C4-2B (cell line): ENCODE measurements around the gene ZNF609.

Experiments
- CTCF ChIP-seq: fragments of 450-650 bp; conservative IDR thresholded peaks from 2 replicates; pipeline ENCODE4 v1.5.1; 2017; ENCODE audit warnings: mild to moderate bottlenecking
- ZFX ChIP-seq: fragments of 450-650 bp; IDR thresholded peaks from 2 replicates; pipeline ENCODE4 v1.6.1; 2017

- TF ChIP-seq ZFX, result no peak
- no peak for TF ChIP-seq CTCF
Observed at GRCh38 chr15:64523240-64523639, 62.9 kb downstream of the ZNF609 start.
